Activated gamma-delta T cell treated with Interleukin-2 at 50 U/mL for 16 hours (primary cell): ENCODE measurements around the gene PML.
"Not testable (repeated sequence)": the region's sequence is repeated elsewhere in the genome, so short reads cannot be mapped to it uniquely, and the experiment has no call there.

Experiments used
- DNase-seq: peaks from one replicate; pipeline ENCODE4 v3.0.0-alpha.2; 2020

Gene PML

DNA sequence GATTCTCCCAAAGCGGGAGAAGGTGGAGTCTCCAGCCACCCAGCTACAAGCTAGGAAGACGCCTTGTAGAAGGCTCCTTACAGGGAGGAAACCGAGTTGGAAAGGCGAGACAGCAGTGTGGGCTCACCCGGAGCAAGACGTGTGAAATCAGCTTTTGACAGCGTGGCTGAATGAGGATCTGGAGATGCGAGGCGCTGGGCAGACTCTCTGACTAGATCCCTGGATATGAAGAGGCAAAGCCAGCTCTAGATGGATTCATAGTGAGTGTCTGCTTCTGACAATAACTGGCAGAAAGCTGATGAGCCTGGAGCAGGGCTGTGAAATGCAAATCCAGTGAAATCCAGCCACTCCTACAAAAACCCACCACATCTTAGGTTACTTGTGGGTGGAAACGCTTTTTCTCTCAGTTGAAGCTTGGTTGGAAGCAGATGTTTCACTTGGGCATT is 46.8 kb downstream of the PML start:
- DNase-seq, result no peak

DNA sequence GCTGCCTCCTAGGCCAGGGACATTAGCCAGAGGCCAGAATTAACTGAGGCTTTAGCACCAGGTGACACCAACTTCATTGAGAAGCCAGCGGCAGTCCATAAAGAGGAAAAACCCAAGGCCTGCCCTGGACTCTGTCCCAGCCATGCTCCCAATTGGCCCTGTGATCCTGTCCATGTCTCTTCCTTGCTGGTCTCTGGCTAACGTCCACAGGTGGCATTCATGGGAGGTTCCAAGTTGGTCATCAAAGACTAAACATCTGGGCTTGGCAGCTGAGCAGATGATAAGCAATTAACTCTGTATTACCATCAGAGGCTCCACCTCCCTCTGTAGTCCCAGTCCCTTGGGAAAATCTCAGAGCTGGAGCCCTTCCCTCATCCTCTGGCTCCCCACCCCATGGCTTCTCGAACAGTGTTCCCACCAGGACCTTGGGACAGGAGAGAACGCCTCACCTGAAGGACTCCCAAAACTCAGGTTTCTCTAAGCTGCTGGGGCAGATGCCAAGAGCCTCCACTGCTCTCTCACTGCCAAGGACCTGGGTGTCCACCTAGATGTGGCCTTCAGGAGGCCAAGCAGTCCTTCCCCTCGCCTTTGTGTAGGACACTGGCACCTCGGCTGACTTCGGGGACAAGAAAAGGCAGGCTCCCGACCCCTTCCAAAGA is 47.4 kb downstream of the PML start:
- no peak for DNase-seq

DNA sequence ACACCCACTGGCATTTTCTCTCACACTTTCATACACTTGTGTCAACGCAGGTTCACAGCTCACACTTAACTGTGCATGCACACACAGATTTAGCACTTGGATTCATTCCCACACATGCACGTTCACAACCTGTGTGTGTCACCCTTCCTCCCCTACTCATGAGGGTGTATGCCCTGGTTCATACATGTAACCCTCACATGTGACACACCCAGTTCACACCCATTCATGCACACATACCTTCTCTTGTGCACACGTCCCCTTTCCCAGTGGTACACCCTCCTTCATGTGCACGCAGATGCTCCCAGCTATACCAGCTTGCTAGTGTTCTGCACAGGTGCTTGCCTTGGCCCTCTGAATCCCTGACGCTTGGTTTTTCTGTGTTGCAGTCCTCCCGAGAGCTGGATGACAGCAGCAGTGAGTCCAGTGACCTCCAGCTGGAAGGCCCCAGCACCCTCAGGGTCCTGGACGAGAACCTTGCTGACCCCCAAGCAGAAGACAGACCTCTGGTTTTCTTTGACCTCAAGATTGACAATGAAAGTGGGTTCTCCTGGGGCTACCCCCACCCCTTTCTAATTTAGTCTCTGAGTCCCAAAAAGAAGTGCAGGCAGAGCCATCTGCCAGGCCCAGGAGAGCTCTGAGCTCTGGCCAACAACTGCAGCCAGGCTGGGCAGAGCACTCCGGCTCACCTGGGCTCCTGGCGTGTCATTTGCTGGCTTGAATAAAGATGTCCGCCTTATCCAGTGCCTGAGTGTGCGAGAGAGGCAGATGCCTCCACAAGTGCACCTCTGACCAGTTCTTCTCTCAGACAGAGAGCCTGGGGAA is 48.3 kb downstream of the PML start:
- DNase-seq, result no peak

DNA sequence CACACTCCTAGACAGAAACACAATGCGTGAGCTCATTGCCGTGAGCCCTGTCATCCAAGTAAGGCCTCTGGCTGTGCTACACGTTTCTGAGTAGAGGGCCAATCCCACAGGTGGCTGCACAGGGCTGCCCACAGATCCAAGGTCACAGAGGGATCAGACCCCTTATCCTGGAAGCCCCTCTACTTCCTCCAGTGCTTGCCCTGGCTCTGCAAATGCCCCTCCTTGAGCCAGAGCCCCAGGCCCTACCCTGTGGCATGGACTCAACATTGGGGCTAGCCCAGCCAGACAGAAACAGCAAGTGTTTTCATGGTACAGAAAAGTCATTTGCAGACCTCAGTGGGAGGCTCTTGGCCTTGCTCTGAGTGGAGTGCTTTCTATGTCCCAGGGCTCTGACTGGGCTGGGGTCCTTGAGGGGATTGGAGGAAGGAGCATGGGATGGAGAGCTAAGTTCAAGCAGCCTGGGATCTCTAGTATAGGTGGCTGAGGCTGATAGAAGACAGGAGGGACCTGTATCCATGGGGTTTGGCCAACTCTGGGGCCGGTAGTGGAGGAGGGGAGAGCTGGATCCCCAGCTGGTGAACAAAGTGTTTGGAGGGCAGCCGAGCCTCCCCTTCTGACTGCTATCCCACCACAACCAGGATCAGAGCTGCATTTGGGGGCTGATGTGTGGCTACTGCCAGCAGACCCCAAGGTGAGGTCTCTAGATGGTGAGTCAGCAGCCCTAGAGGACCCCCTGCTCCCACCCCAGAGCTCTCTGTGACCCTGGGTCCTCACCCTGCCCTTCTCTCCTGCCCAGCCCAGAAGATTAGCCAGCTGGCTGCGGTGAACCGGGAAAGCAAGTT is 49.1 kb downstream of the PML start:
- no peak for DNase-seq

DNA sequence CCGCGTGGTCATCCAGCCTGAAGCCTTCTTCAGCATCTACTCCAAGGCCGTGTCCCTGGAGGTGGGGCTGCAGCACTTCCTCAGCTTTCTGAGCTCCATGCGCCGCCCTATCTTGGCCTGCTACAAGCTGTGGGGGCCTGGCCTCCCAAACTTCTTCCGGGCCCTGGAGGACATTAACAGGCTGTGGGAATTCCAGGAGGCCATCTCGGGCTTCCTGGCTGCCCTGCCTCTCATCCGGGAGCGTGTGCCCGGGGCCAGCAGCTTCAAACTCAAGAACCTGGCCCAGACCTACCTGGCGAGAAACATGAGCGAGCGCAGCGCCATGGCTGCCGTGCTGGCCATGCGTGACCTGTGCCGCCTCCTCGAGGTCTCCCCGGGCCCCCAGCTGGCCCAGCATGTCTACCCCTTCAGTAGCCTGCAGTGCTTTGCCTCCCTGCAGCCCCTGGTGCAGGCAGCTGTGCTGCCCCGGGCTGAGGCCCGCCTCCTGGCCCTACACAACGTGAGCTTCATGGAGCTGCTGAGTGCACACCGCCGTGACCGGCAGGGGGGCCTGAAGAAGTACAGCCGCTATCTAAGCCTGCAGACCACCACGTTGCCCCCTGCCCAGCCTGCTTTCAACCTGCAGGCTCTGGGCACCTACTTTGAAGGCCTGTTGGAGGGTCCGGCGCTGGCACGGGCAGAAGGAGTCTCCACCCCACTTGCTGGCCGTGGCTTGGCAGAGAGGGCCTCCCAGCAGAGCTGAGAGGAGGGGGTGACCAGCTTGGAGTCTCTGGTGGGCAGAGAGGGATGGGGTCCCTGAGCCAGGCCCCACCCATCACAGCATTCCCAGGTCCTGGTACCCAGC is 50.0 kb downstream of the PML start:
- no peak for DNase-seq

DNA sequence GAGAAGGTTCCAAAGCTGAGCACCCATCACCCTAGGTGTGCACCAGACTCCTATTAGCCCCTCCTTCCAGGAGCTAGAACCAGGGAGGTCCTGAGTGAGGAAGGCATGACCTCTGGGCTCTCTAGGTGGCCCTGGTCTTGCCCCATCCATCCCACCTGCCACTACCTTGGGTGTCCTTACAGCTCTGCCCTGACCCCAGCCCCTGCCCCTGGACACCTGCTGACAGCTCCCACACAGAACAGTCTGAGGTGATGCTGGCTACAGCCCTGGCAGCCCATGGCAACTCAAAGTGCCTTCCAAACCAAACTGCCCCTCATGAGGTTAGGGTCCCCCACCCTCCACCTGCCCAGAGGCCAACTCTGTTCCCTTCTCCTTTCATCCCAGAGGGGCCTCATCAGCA is 50.7 kb downstream of the PML start:
- DNase-seq, result no peak

DNA sequence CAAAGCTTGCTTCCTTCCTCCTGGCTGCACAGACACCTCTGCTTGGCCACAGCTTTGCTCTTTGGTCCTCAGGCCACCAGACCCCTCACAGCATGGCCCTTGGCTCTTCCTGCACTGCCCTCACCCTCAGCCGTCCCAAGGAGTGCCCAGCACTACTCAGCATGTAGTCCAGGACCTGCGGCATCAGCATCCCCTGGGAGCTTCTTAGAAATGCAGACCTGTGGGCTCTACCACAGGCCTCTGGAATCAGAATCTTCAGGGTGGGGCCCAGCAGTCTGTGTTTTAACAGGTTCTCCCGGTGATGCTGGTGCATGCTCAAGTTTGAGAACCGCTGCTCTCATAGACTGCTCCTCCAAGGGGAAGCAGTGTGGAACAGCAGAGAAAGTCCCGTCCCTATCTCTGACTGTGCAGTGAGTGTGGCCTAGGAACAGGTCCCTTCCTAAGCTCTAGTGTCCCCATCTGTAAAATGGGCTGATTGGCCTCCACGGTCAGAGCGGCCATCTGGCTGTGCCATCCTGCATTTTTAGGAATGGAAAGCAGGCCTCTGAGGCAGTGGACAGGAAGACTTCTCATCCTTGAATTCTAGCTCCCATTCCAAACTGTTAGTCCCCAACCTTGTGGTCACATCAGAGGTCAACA is 51.2 kb downstream of the PML start:
- no peak for DNase-seq

DNA sequence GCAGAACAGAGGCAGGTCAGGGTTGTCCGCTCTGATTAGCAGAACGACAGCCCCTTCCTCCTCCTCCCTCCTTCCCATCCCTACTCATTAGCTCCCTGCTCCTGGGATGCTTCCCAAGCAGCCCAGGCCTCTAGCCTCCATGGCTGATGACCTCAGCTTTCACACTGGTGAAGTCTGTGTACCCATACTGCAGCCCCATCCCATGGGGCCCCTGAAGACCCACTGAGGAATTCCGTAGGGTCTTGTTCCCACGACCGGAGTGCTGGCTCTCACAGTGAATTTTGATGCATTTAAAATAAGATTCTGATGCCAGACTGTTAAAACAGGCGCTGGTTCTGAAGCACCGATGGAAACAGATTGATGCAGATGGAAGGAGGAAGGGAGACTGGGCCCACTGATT is 51.8 kb downstream of the PML start:
- no peak for DNase-seq

DNA sequence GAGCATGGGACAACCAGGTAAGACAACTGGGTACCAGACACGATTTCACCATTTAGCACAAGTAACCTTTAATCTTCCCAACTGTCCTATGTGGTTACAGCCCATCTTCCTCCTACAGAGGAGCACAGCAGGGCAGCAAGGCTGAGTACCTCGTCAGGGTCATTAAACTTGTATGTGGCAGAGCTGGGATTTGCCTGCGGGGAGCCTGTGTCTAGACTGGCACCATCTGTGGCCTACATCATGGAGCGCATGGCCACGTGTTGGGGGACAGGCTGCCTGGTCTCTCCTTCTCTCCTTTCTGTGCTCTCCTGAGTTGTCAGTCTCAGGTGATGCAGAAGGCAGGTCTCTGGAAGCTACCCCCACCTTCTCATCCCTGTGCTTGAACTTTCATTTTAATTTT is 55.6 kb downstream of the PML start:
- no peak for DNase-seq

DNA sequence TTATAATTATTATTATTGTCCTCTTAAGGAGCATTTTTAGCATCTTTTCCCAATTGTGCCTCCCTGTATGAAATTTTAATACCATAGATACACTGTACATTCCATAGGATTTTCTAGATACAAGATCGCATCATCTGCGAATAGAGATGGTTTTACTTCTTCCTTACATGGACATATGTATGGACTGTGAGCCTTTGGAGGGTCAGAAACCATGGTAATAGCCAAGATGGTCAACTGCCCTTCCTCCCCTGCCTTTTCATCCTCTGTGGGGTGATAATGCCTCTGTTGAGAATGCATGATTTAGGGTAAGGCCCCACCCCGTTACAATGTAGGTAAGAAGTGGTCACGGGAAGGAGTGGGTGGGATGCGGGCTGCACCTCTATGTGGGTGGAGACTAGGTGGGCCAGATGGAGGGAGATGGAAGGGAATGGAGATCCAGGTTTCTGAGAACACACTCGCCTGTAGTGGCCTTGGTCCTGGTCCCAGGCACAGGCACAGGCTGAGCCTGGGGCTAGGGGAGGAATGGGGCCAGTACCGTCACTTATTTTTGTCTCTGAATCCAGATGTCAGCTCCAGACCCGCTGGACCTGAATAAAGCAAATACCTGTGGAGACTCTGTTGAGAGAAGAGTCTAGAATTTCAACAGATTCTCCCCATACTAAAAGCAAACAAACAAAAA is 56.2 kb downstream of the PML start:
- DNase-seq, result no peak

DNA sequence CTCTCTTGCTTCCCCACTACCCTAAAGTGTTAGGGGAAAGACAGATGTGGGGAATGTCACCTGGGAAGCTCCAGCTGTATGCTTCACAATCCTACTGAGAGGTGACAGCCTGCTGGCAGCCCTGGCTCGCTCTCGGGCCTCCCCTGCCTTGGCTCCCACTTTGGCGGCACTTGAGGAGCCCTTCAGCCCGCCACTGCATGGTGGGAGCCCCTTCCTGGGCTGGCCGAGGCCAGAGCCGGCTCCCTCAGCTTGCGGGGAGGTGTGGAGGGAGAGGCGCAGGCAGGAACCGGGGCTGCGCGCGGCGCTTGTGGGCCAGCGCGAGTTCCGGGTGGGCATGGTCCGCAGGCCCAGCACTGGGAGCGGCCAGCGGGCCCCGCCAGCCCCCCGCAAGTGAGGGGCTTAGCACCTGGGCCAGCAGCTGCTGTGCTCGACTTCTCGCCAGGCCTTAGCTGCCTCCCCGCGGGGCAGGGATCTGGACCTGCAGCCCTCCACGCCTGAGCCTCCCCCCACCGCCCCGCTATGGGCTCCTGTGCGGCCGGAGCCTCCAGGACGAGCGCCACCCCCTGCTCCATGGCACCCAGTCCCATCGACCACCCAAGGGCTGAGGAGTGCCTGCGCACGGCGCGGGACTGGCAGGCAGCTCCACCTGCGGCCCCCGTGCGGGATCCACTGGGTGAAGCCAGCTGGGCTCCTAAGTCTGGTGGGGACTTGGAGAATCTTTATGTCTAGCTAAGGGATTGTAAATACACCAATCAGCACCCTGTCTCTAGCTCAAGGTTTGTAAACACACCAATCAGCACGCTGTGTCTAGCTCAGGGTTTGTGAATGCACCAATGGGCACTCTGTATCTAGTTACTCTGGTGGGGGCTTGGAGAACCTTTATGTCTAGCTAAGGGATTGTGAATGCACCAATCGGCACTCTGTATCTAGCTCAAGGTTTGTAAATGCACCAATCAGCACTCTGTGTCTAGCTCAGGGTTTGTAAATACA is 58.0 kb downstream of the PML start:
- DNase-seq, result not testable (repeated sequence)

DNA sequence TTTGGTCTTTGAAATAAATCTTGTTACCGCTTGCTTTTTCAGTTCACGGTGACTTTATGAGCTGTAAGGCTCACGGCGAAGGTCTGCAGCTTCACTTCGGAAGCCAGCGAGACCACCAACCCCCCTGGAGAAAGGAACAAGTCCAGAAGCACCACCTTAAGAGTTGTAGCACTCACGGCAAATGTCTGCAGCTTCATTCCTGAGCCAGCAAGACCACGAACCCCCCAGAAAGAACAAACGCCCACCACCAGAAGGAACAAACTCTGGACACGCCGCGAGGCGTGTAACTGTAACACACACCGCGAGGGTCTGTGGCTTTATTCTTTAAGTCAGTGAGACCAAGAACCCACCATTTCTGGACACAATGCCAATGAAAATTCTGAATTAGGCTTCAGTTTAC is 59.0 kb downstream of the PML start:
- DNase-seq, result no peak

DNA sequence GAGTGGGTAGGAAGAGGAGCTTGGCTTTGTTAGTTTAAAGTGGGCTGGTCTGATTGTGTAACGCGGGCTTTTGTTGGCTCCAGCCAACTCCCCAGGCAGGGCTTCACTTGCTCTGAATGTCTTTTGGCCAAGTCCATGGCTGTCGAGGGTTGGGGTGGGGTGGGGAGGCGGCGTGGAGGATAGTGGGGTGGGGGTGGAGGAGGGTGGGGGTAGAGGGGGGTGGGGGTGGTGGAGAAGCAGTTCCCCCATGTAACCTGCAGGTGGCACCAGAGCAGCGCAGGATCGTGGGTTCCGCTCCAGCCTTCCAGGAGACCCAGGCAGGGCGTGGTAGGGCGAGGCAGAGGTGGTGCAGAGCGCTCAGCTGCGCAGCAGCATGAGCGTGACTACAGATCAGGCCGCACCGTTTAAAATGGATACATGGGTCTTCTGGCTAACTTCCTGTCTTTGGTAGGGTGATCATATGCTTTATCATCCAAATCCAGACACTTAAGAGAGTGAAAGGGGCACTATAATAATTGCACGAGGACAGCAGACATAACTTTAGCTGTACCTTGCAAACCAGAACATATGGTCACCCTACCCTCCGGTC is 59.5 kb downstream of the PML start:
- DNase-seq, result peak; percentile 48

DNA sequence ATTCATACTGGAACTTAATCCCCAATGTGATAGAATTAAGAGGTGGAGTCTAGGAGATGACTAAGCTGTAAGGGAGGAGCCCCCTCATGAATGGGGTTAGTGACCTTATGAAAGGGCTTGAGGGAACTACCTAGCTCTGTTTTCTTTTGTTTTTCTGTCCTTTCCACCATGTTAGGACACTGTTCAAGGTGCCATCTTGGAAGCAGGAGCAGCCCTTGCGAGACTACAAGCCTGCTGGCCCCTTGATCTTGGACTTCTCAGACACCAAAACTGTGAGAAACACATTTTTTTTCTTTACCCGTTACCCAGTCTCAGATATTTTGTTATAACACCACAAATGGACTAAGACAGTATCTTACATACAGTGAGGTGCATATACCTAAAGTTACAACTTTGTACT is 61.3 kb downstream of the PML start:
- DNase-seq, result no peak

DNA sequence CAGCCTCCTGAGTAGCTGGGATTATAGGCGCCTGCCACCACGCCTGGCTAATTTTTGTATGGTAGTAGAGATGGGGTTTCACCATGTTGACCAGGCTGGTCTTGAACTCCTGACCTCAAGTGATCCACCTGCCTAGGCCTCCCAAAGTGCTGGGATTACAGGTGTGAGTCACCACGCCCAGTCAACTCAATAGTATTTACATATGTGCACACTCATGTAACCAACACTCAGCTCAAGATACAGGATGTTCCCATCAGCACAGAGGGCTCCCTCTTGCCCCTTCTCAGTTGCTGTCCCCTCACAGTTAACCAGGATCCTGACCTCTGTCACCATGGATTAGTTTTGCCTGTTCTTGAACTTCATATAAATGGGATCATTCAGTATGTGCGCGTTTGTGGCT is 61.8 kb downstream of the PML start:
- DNase-seq, result not testable (repeated sequence)

DNA sequence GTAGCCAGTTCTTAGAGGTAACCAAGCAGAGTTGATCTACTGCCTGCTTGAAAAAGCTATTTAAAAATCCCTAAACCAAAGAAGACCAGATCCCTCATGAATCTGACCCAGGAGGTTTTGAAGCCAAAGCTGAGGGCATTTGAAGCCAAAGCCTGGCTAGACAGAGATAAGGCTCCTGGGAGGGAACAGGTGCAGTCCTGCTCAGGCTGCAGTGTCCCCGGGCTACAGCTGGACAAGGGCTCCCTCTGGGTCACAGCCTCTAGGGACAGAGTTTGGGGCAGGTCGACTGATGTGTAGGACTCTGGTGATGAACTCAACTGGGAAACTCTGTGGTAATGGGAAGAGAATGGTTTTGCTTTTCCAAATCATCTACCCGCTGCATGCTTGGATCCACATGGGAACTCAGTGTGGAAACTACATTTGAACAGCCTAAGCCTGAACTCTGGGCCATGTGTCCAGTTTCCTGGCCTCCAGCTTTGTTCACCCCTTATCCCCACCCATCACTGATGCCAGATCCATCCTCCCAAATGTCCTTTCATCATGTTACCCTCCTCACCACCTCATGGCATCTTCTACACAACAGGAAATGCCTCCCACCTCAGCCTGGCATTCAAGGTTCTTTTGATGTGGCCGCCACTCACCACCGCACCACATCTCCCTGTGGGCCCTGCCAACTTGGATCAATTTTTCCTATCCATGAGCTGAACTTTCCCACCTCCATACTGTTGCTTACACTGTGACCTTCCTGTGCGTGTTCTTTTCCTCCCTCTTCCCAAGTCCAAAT is 64.7 kb downstream of the PML start:
- DNase-seq, result not testable (repeated sequence)

DNA sequence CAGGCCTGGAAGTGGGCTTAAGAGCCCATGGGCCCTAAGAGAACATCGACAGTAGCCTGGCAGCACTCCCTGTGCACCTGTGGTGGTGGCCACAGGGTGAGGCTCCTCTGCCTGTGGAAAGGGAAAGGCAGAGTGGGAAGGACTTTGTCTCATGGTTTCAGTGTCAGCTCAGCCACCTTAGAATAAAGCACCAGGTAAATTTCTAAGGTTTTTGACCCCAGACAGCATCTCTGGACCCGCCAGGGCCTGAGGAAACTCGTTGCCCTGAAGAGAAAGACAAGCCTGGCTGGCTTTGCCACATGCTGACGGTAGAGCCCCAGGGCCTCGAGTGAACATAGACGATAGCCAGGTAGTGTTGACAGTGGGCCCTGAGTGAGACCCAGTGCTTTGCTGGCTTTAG is 65.7 kb downstream of the PML start:
- no peak for DNase-seq

DNA sequence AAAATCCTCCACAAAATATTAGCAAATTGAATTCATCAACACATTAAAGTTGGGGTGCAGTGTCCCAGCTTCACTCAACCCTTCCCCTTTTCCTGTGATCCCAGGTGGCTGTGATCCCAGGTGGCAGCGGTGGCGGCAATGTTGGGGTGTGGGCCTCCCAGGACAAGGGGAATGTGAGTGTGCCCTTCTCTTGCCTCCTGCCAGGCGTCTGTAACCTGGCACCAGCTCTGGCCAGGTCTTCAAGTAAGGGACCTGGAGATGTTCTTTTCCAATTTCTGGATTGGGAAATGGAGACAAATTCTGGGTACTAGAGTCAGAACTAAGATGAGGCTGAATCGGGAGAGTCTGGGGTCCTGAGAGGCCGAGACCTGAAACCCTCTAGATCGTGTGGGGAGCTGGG is 67.7 kb downstream of the PML start:
- DNase-seq, result no peak

DNA sequence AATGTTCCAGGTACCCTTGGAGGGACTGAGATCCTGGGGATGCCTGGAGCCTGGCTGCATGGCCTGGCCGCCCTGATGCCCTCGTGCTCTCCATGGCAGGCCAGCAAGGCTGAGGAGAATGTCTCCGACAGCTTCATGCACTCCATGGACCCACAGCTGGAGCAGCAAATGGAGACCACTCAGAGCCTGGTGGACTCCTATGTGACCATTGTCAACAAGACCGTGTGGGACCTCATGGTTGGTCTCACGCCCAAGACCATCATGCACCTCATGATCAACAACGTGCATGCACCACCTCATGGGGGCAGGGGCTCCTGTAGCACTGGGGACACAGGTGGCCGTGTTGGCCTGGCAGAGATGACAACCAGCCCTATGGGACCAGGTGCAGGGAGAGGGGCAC is 68.2 kb downstream of the PML start:
- no peak for DNase-seq
